Lower leg skin (tissue), 3 donors: ENCODE results near the gene DUSP22.

Experiments used
- POLR2A ChIP-seq, 2 donors: fragments of 450-650 bp; IDR thresholded peaks; one replicate each; pipeline ENCODE4 v1.6.1; 2016 to 2017; ENCODE audit warnings: antibody characterized with exemption in 2 of 2, mild to moderate bottlenecking in 1 of 2, moderate library complexity in 1 of 2
- TF ChIP-seq, protein P1 (sequence below), 3 donors: fragments of 450-650 bp; IDR thresholded peaks; one replicate each; pipeline ENCODE4 v1.5.1; 2016; ENCODE audit warnings: antibody characterized with exemption in 3 of 3, mild to moderate bottlenecking in 3 of 3, moderate library complexity in 2 of 3

DNA sequence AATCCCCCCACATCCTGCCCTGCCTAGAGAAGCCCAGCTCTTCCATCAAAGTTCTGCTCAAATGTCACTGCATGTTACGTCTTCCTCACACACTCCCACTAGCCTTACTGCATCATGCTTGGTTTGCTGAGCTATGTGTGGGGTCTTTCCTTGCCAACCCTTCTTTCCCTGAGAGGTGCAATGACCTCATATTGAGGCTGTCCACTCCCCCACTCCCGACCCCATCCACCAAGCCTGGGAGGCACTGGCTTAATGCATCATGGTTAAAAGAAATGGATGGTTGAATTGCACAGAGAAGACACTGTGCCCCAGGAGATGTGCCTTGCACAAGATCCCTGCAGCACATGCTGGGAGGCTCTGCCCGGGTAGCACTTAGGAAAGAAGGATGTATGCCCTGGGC, 91.6 kb downstream of the DUSP22 start:
- TF ChIP-seq, protein P1, sequence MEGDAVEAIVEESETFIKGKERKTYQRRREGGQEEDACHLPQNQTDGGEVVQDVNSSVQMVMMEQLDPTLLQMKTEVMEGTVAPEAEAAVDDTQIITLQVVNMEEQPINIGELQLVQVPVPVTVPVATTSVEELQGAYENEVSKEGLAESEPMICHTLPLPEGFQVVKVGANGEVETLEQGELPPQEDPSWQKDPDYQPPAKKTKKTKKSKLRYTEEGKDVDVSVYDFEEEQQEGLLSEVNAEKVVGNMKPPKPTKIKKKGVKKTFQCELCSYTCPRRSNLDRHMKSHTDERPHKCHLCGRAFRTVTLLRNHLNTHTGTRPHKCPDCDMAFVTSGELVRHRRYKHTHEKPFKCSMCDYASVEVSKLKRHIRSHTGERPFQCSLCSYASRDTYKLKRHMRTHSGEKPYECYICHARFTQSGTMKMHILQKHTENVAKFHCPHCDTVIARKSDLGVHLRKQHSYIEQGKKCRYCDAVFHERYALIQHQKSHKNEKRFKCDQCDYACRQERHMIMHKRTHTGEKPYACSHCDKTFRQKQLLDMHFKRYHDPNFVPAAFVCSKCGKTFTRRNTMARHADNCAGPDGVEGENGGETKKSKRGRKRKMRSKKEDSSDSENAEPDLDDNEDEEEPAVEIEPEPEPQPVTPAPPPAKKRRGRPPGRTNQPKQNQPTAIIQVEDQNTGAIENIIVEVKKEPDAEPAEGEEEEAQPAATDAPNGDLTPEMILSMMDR (IDR thresholded peaks at IDR 0.05): no peak
- TF ChIP-seq POLR2A (IDR thresholded peaks at IDR 0.05): no peak
